OCI-LY7 (cell line): Measurements from ENCODE around the gene IDH2. TPM values are rescaled to one million over a fixed set of nuclear protein-coding genes. Genes with fewer than 3 reads are reported as not detected.

Experiments used
- BruUV-seq: library from RNA; stranded (reverse); fragments of 400-500 nt; replicated peaks from 2 replicates; lab custom pipeline; 2021; lab: Mats Ljungman, UMichigan
- CTCF ChIA-PET: fragments of 300-600 bp; sonication (Branson Sonifier 250); formaldehyde crosslinking; loops from one replicate; lab custom pipeline; 2022; ENCODE audit warnings: antibody characterized with exemption; ENCODE audit not compliant: unreplicated experiment; lab: Charles Lee
- POLR2A ChIA-PET: fragments of 300-600 bp; sonication (Branson Sonifier 250); formaldehyde crosslinking; loops from one replicate; lab custom pipeline; 2022; ENCODE audit warnings: antibody characterized with exemption; lab: Charles Lee
- DNase-seq: peaks from one replicate; pipeline ENCODE4 v3.0.0-alpha.2; 2015; ENCODE audit warnings: low spot score
- H2AFZ ChIP-seq: fragments of 200-600 bp; sonication (generic), shearing (Covaris generic); 2 replicates; pipeline ENCODE4 v1.6.1; 2014; ENCODE audit warnings: mild to moderate bottlenecking, antibody characterized with exemption, low read length, moderate library complexity
- H3K27ac ChIP-seq: fragments of 200-600 bp; sonication (generic); 2 replicates; pipeline ENCODE4 v1.5.1; 2014; ENCODE audit warnings: mixed run types, low read depth, mild to moderate bottlenecking, moderate library complexity, low read length, inconsistent platforms; ENCODE audit not compliant: poor library complexity, severe bottlenecking
- H3K36me3 ChIP-seq: fragments of 200-600 bp; sonication (generic); 2 replicates; pipeline ENCODE4 v1.6.1; 2014; ENCODE audit warnings: mild to moderate bottlenecking, antibody characterized with exemption, low read length, moderate library complexity, mixed read lengths; ENCODE audit not compliant: insufficient read depth
- H3K4me1 ChIP-seq: fragments of 200-600 bp; sonication (generic); 2 replicates; pipeline ENCODE4 v1.5.1; 2014; ENCODE audit warnings: mild to moderate bottlenecking, low read length; ENCODE audit not compliant: insufficient read depth, poor library complexity, severe bottlenecking
- H3K4me2 ChIP-seq: fragments of 200-600 bp; sonication (generic); 2 replicates; pipeline ENCODE4 v1.6.1; 2014; ENCODE audit warnings: mild to moderate bottlenecking, low read length
- H3K4me3 ChIP-seq: fragments of 200-600 bp; sonication (generic); 2 replicates; pipeline ENCODE4 v1.5.1; 2014; ENCODE audit warnings: mild to moderate bottlenecking, low read depth, low read length; ENCODE audit not compliant: poor library complexity, severe bottlenecking
- H3K79me2 ChIP-seq: fragments of 200-600 bp; sonication (generic); 2 replicates; pipeline ENCODE4 v1.6.1; 2016; ENCODE audit warnings: low read depth, mild to moderate bottlenecking, low read length, moderate library complexity, mixed read lengths; ENCODE audit not compliant: insufficient read depth
- H3K9me2 ChIP-seq: fragments of 200-600 bp; sonication (generic); 2 replicates; pipeline ENCODE4 v1.6.1; 2016; ENCODE audit warnings: mild to moderate bottlenecking, low read length, mixed read lengths; ENCODE audit not compliant: insufficient read depth
- H3K9me3 ChIP-seq: fragments of 200-600 bp; sonication (generic); 2 replicates; pipeline ENCODE4 v1.6.1; 2014; ENCODE audit warnings: mild to moderate bottlenecking, mixed run types, low read length, mixed read lengths
- H4K20me1 ChIP-seq: fragments of 200-600 bp; sonication (generic); 2 replicates; pipeline ENCODE4 v1.6.1; 2014; ENCODE audit warnings: mild to moderate bottlenecking, antibody characterized with exemption, low read length, moderate library complexity, mixed read lengths; ENCODE audit not compliant: insufficient read depth
- CTCF ChIP-seq: fragments of 200-600 bp; sonication (generic); conservative IDR thresholded peaks from 2 replicates; pipeline ENCODE4 v1.5.1; 2014; ENCODE audit warnings: mild to moderate bottlenecking, antibody characterized with exemption, low read length, moderate library complexity, mixed read lengths
- EZH2phosphoT487 ChIP-seq: fragments of 200-600 bp; sonication (generic); IDR thresholded peaks from 2 replicates; pipeline ENCODE4 v1.6.1; 2018; ENCODE audit warnings: low read depth, borderline replicate concordance, mild to moderate bottlenecking, mixed run types, antibody characterized with exemption, low read length, moderate library complexity, mixed read lengths
- intact Hi-C: fragments of 100-400 bp; cut with micrococcal nuclease; formaldehyde crosslinking; loops from one replicate; pipeline ENCODE4 v1.10.0; 2022; ENCODE audit not compliant: unreplicated experiment
- total RNA-seq, 2 experiments: library from RNA; depleted of rRNA in 1 of 2; stranded (reverse); fragments of >200 nt in 1 of 2; shearing (Covaris generic) in 1 of 2; gene quantifications; 2 replicates each; pipeline ENCODE4 v1.2.3, GENCODE V29; 2014 to 2022

The IDH2 gene
- total RNA-seq, 2 experiments from 2014 or later = 220 to 224 TPM

- Histone ChIP-seq H4K20me1 (no peaks in the 10 kb centered on the region), H2AFZ (no peak overlapping the region), H3K27ac (no peak overlapping the region), H3K4me2 (no peak overlapping the region), H3K4me3 (no peak overlapping the region), H3K9me3 (no peaks in the 10 kb centered on the region), H3K79me2 (peaks cover 21% of the 10 kb centered on the region), H3K36me3 (no peaks in the 10 kb centered on the region), H3K4me1 (peaks cover 35% of the 10 kb centered on the region), H3K9me2 (no peaks in the 10 kb centered on the region)
- TF ChIP-seq CTCF (no peak), EZH2phosphoT487 (no peak)
- CTCF ChIA-PET = no interaction called here
- POLR2A ChIA-PET = no interaction called here
- intact Hi-C loops = loop anchor here (5.0 kb wide), 2 partner anchors 88 to 128 kb away; partner anchors contain the start of genes CIB1 and GDPGP1
- no TSS peak for BruUV-seq
- DNase-seq = no peak
Measured at GRCh38 chr15:90104551-90104950, 2.3 kb upstream of the IDH2 start.

GRCh38 chr15:90103701-90104329 is 1.5 kb upstream of the IDH2 start:
- Histone ChIP-seq H3K4me3 (no peak overlapping the region), H3K27ac (no peak overlapping the region), H3K9me2 (no peaks in the 10 kb centered on the region), H3K79me2 (peaks cover 28% of the 10 kb centered on the region), H3K4me1 (peaks cover 42% of the 10 kb centered on the region), H4K20me1 (no peaks in the 10 kb centered on the region), H3K9me3 (no peaks in the 10 kb centered on the region), H3K4me2 (0 out of 2 replicates have a peak overlapping the region, but pooled peaks have one; percentile 7), H3K36me3 (no peaks in the 10 kb centered on the region), H2AFZ (no peak overlapping the region)
- intact Hi-C loops = loop anchor here (5.0 kb wide), 2 partner anchors 88 to 128 kb away; partner anchors contain the start of genes CIB1 and GDPGP1
- no TSS peak for BruUV-seq
- ChIA-PET CTCF (no interaction called here), POLR2A (interaction anchor here (1.0 kb wide), 2 partner anchors 88 to 336 kb away, joined by 3 read pairs; no protein-coding TSS in a partner anchor)
- TF ChIP-seq EZH2phosphoT487 (no peak), CTCF (no peak)
- DNase-seq = no peak
